Activated naive CD8-positive, alpha-beta T cell treated with anti-CD3 and anti-CD28 coated beads for 36 hours (primary cell): ENCODE measurements around the gene PLA2G2C. TPM values are rescaled to one million over a fixed set of nuclear protein-coding genes. Genes with fewer than 3 reads are reported as not detected.
A peak's percentile ranks its signal among the peaks of the same experiment; 100 is the strongest.

Experiments used
- DNase-seq: peaks from one replicate; pipeline ENCODE4 v3.0.0; 2021
- H3K27ac Mint-ChIP-seq: one replicate; pipeline ENCODE4 v1.8.0; 2022; ENCODE audit warnings: mild to moderate bottlenecking, moderate library complexity, mixed read lengths
- H3K27me3 Mint-ChIP-seq: one replicate; pipeline ENCODE4 v1.8.0; 2022; ENCODE audit warnings: mild to moderate bottlenecking, mixed read lengths
- H3K36me3 Mint-ChIP-seq: one replicate; pipeline ENCODE4 v1.8.0; 2021; ENCODE audit warnings: mild to moderate bottlenecking, mixed read lengths
- H3K4me1 Mint-ChIP-seq: one replicate; pipeline ENCODE4 v1.8.0; 2021; ENCODE audit warnings: mixed read lengths
- H3K4me3 Mint-ChIP-seq: one replicate; pipeline ENCODE4 v1.8.0; 2022; ENCODE audit warnings: mild to moderate bottlenecking, moderate library complexity, mixed read lengths
- H3K9me3 Mint-ChIP-seq: one replicate; pipeline ENCODE4 v1.8.0; 2022; ENCODE audit warnings: mixed read lengths
- total RNA-seq, 2 experiments: library from RNA; stranded (reverse); gene quantifications; one replicate each; pipeline ENCODE4 v1.2.3, GENCODE V29; 2021

The PLA2G2C gene
- total RNA-seq, 2 experiments from 2014 or later, result not detected

- Mint-ChIP-seq H3K4me1 (no peaks in the 10 kb centered on the region), H3K4me3 (no peak overlapping the region), H3K27ac (no peak overlapping the region), H3K9me3 (no peaks in the 10 kb centered on the region), H3K36me3 (no peaks in the 10 kb centered on the region), H3K27me3 (peaks cover 50% of the 10 kb centered on the region)
- DNase-seq, result peak; percentile 72
Observed at GRCh38 chr1:20194757-20195461, 8.6 kb upstream of the PLA2G2C start.

GRCh38 chr1:20194224-20194623, 7.9 kb upstream of the PLA2G2C start:
- DNase-seq, result no peak
- Mint-ChIP-seq H3K27ac (no peak overlapping the region), H3K9me3 (no peaks in the 10 kb centered on the region), H3K27me3 (peaks cover 50% of the 10 kb centered on the region), H3K4me3 (no peak overlapping the region), H3K36me3 (no peaks in the 10 kb centered on the region), H3K4me1 (no peaks in the 10 kb centered on the region)

- H3K9me3 Mint-ChIP-seq, result no peaks in the 10 kb centered on the region
- no peak for DNase-seq
- peaks cover 59% of the 10 kb centered on the region for H3K27me3 Mint-ChIP-seq
- no peak overlapping the region for H3K27ac Mint-ChIP-seq
- H3K36me3 Mint-ChIP-seq, result no peaks in the 10 kb centered on the region
- H3K4me3 Mint-ChIP-seq, result no peak overlapping the region
- peaks cover 7% of the 10 kb centered on the region for H3K4me1 Mint-ChIP-seq
Observed at GRCh38 chr1:20192871-20193411, 6.6 kb upstream of the PLA2G2C start.

GRCh38 chr1:20192364-20192763, 6.0 kb upstream of the PLA2G2C start:
- Mint-ChIP-seq H3K27ac (no peak overlapping the region), H3K4me1 (peaks cover 13% of the 10 kb centered on the region), H3K27me3 (peaks cover 58% of the 10 kb centered on the region), H3K9me3 (no peaks in the 10 kb centered on the region), H3K4me3 (no peak overlapping the region), H3K36me3 (no peaks in the 10 kb centered on the region)
- no peak for DNase-seq

DNA sequence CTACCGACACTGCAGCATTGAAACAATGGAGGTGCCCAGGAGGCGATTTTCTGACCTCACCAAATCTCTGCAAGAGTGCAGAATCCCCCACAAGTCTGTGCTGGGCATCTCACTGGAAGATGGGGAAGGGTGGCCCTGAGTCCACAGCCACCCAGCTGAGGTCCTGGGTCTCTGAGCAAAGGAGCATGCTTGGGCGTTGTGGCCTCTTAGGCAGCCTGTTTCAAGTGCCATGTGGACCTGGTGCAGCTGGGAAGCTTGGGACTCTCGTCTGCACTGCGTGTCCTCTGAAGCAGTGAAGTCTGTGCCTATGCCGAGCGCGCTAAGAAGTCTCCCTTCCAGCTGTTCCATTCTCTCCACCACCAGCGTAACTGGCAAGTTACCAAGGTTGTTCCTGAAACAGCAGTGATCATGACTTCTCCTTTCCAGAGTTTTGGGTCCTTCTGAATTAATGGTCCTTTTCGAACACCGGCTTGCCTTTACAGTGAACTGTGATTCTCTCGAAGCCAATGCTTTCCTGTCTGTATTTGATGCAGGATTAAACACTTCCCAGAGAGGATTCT, 5.0 kb upstream of the PLA2G2C start:
- H3K9me3 Mint-ChIP-seq, result no peaks in the 10 kb centered on the region
- no peak for DNase-seq
- H3K4me1 Mint-ChIP-seq, result peaks cover 21% of the 10 kb centered on the region
- H3K27me3 Mint-ChIP-seq, result peaks cover 51% of the 10 kb centered on the region
- no peaks in the 10 kb centered on the region for H3K36me3 Mint-ChIP-seq
- no peak overlapping the region for H3K4me3 Mint-ChIP-seq
- no peak overlapping the region for H3K27ac Mint-ChIP-seq

DNA sequence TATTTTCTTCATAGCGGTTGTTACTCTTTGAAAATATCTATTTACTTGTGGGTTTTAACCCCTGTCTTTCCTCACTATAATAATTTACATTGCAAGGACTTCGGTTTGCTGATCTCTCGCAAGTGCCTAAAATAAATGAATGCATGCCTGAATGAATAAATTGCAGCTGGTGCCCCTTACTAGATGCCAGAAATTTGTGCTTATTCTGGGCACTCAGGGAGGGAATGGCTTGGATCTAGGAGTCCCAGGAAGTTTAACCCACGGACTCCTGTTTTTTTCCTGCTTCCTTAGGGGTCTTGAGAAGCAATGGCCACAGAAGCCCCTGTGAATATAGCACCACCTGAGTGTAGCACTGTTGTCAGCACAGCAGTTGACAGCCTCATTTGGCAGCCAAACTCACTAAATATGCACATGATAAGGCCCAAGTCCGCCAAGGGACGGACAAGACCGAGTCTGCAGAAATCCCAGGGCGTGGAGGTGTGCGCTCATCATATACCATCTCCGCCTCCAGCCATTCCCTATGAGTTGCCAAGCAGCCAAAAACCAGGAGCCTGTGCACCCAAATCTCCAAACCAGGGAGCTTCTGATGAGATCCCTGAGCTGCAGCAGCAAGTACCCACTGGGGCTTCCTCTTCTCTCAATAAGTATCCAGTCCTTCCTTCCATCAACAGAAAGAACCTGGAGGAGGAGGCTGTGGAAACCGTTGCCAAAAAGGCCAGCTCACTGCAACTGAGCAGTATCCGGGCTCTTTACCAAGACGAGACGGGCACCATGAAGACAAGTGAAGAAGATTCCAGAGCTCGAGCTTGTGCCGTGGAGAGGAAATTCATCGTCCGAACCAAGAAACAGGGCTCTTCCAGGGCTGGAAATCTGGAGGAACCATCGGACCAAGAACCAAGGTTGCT, 4.2 kb upstream of the PLA2G2C start:
- Mint-ChIP-seq H3K4me3 (no peak overlapping the region), H3K36me3 (no peaks in the 10 kb centered on the region), H3K4me1 (peaks cover 24% of the 10 kb centered on the region), H3K9me3 (no peaks in the 10 kb centered on the region), H3K27me3 (peaks cover 47% of the 10 kb centered on the region), H3K27ac (no peak overlapping the region)
- DNase-seq, result no peak

DNA sequence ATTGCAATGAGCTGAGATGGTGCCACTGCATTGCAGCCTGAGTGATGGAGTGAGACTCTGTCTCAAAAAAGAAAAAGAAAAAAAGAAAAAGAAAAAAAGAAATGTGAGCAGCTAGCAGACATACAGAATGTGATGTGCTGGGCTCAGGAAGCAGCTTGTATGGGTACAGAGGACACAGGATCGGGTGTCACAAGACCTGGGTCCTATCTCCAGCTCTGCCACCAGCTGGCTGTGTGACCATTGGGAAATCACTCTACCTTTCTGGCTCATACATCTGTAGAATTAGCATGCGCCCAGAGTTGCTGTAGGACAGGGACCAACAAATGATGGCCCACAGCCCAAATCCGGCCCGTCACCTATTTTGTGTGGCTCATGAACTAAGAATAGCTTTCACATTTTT, 3.3 kb upstream of the PLA2G2C start:
- H3K4me1 Mint-ChIP-seq, result peaks cover 31% of the 10 kb centered on the region
- H3K27me3 Mint-ChIP-seq, result peaks cover 41% of the 10 kb centered on the region
- no peak overlapping the region for H3K27ac Mint-ChIP-seq
- no peak overlapping the region for H3K4me3 Mint-ChIP-seq
- no peak for DNase-seq
- H3K36me3 Mint-ChIP-seq, result no peaks in the 10 kb centered on the region
- no peaks in the 10 kb centered on the region for H3K9me3 Mint-ChIP-seq

DNA sequence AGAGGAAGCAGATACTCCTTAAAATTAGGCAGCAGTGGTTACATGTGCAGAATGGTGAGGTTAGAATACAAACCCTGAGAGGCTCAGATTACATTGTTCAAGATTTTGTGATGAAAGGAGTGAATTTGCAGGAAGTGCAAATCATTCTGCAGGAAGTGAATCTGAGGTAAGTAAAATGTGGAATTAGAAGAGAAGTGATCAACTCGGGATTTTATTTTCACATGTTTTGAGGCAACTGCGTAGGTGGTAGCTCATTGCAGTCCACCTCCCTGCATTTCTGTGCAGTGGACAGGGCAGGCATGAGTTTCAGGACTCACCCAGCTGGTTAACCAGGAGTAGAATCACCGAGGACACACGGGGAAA, 2.1 kb upstream of the PLA2G2C start:
- Mint-ChIP-seq H3K27me3 (peaks cover 38% of the 10 kb centered on the region), H3K9me3 (no peaks in the 10 kb centered on the region), H3K4me3 (no peak overlapping the region), H3K36me3 (peaks cover 4% of the 10 kb centered on the region), H3K27ac (no peak overlapping the region), H3K4me1 (peaks cover 36% of the 10 kb centered on the region)
- no peak for DNase-seq

GRCh38 chr1:20187813-20188454, 1.6 kb upstream of the PLA2G2C start:
- DNase-seq, result no peak
- peaks cover 4% of the 10 kb centered on the region for H3K36me3 Mint-ChIP-seq
- no peak overlapping the region for H3K4me3 Mint-ChIP-seq
- H3K9me3 Mint-ChIP-seq, result no peaks in the 10 kb centered on the region
- H3K4me1 Mint-ChIP-seq, result peaks cover 36% of the 10 kb centered on the region
- peaks cover 35% of the 10 kb centered on the region for H3K27me3 Mint-ChIP-seq
- peak overlapping the region; percentile 34 for H3K27ac Mint-ChIP-seq

DNA sequence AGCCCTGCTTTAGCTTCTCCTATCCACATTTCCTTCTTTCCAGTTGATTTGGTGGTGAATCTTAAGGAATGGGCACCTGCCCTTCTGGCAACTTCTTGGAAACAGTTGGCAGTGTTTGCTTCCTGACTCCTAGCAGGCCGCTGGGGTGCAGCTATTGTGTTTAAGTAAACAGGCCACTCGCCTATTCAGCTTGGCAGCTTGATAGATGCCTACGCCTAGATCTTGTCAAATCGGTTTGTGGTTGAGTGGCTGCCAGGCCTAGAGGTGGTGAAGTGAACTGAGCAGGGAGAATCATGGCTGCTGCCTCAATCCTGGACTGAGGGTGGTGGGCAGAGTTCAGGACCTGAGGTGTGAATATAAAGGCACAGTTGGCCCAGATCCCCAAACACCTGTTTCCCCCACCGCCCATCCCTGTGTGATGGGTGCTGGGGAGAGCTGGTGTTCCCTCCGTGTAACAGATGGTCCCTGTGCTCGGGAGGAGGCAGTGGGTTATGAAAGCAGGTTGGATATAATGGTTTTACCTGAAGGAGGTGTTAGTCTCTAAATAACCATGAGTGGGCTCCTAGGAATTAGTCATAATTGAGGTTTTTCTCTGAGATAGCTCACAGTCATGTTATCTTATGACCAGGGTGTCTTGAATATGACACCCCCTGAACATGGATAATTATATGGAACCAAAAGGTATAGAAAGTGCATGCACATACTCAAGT, 940 bp upstream of the PLA2G2C start:
- H3K36me3 Mint-ChIP-seq, result peaks cover 4% of the 10 kb centered on the region
- H3K9me3 Mint-ChIP-seq, result no peaks in the 10 kb centered on the region
- H3K4me3 Mint-ChIP-seq, result peak overlapping the region; percentile 22
- peaks cover 36% of the 10 kb centered on the region for H3K4me1 Mint-ChIP-seq
- peak overlapping the region; percentile 11 for H3K27ac Mint-ChIP-seq
- peak; percentile 42 for DNase-seq
- peaks cover 28% of the 10 kb centered on the region for H3K27me3 Mint-ChIP-seq

DNA sequence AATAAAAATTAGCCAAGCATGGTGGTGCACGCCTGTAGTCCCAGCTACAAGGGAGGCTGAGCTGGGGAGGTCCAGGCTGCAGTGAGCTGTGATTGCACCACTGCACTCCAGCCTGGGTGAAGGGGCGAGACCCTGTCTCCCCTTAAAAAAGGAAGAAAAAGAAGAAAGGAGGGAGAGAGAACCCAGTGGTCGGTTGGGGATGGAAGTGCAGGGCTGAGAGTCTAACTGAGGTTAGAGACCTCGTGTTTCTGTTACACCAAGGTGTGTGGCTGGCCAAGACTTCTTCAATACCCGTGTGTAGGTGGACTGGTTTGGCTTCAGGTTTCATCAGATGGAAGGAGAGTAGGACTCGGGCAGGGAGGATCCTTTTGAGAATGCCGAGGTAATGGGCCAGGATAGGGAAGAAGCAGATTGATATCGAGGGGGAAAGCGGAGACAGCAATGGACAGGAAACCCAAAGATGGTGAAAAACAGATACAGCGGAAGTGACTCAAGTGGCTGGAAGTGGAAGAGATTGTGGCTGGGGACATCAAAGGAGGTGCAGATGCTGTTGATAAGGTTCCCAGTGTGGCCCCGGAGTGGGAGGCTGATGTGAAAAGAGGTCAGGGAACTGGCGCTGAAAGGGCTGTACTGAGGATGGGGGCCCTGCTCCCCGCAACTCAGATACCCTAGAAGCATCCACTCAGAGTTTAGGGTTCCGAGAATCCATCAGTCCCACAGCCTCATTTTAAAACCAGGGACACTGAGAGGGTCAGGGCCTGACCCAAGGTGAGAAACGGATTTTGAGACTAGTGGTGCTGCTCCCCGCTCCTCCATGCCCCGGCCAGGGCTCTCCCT, 1.1 kb downstream of the PLA2G2C start:
- peaks cover 23% of the 10 kb centered on the region for H3K27me3 Mint-ChIP-seq
- peaks cover 36% of the 10 kb centered on the region for H3K4me1 Mint-ChIP-seq
- peaks cover 4% of the 10 kb centered on the region for H3K36me3 Mint-ChIP-seq
- H3K9me3 Mint-ChIP-seq, result no peaks in the 10 kb centered on the region
- H3K4me3 Mint-ChIP-seq, result peak overlapping the region; percentile 73
- DNase-seq, result peak; percentile 69
- H3K27ac Mint-ChIP-seq, result peak overlapping the region; percentile 89

- Mint-ChIP-seq H3K27ac (peak overlapping the region; percentile 30), H3K36me3 (peaks cover 4% of the 10 kb centered on the region), H3K4me1 (peaks cover 36% of the 10 kb centered on the region), H3K4me3 (no peak overlapping the region), H3K27me3 (peaks cover 19% of the 10 kb centered on the region), H3K9me3 (peaks cover 6% of the 10 kb centered on the region)
- no peak for DNase-seq
Observed at GRCh38 chr1:20184481-20184900, 1.8 kb downstream of the PLA2G2C start.

DNA sequence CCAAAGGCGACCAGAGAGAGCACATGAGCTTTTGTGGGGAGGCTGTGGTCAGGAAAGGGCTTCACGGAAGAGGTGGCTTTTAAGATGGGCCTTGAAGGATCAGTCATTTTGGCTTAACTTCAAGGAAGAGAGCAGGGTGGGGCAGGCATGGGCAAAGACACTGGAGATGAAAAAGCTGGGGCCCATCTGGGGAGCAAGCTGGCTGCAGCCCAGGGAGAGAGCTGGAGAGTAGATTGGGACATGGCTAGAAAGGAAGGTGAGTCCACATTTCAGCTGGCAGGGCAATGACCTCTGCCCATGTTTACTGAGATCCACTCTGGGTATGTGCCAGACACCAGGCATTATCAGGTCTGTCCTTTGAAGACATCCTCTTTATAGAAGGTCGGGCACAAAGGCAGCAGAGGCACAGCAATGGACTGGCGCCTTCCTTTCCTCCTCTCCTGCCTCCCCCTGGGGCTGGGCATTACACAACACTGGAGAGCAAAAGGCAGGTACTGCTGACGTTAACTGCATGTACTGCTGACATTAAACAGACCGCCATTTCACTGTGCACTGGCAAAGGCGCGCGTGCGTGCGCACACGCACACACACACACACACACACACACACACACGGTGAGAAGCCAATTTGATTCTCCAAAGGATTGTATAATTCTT, 2.6 kb downstream of the PLA2G2C start:
- no peak overlapping the region for H3K27ac Mint-ChIP-seq
- peaks cover 36% of the 10 kb centered on the region for H3K4me1 Mint-ChIP-seq
- peaks cover 7% of the 10 kb centered on the region for H3K9me3 Mint-ChIP-seq
- H3K27me3 Mint-ChIP-seq, result peaks cover 11% of the 10 kb centered on the region
- no peak for DNase-seq
- no peak overlapping the region for H3K4me3 Mint-ChIP-seq
- H3K36me3 Mint-ChIP-seq, result peaks cover 4% of the 10 kb centered on the region
